Neuronal stem cell (in vitro differentiated cells): ENCODE results near the gene CDH11.

ENCODE experiments used
- DNase-seq: peaks from one replicate; pipeline ENCODE4 v3.0.0-alpha.2; 2013; ENCODE audit warnings: low spot score
- H2AFZ ChIP-seq: one replicate; pipeline ENCODE4 v1.6.1; 2013; ENCODE audit warnings: mild to moderate bottlenecking, low read length, inconsistent platforms
- H2AK5ac ChIP-seq: 2 replicates; pipeline ENCODE4 v1.6.1; 2013; ENCODE audit warnings: low read depth, mild to moderate bottlenecking, inconsistent platforms, low read length, moderate library complexity, mixed read lengths
- H2BK120ac ChIP-seq: 2 replicates; pipeline ENCODE4 v1.6.1; 2013; ENCODE audit warnings: low read depth, mild to moderate bottlenecking, inconsistent platforms, low read length, moderate library complexity, mixed read lengths
- H2BK12ac ChIP-seq: one replicate; pipeline ENCODE4 v1.6.1; 2013; ENCODE audit warnings: low read length, inconsistent platforms
- H2BK15ac ChIP-seq: 2 replicates; pipeline ENCODE4 v1.6.1; 2013; ENCODE audit warnings: mild to moderate bottlenecking, low read length, inconsistent platforms, mixed read lengths
- H2BK5ac ChIP-seq: one replicate; pipeline ENCODE4 v1.6.1; 2013; ENCODE audit warnings: inconsistent platforms, mild to moderate bottlenecking, low read length, moderate library complexity
- H3K14ac ChIP-seq: one replicate; pipeline ENCODE4 v1.6.1; 2013; ENCODE audit warnings: low read length, inconsistent platforms
- H3K18ac ChIP-seq: 2 replicates; pipeline ENCODE4 v1.6.1; 2013; ENCODE audit warnings: low read length, inconsistent platforms
- H3K23ac ChIP-seq: 2 replicates; pipeline ENCODE4 v1.6.1; 2013; ENCODE audit warnings: low read depth, mild to moderate bottlenecking, mixed read lengths, low read length, inconsistent platforms; ENCODE audit not compliant: poor library complexity
- H3K27ac ChIP-seq: replicated peaks from 3 replicates; pipeline ENCODE4 v1.5.1; 2013; ENCODE audit warnings: low read length, inconsistent platforms
- H3K27me3 ChIP-seq, 3 experiments: 2 replicates each; pipeline ENCODE4 v1.6.1; 2013; ENCODE audit warnings: low read length in 3 of 3, mild to moderate bottlenecking in 2 of 3, inconsistent platforms in 1 of 3, low read depth in 1 of 3, mixed read lengths in 1 of 3, moderate library complexity in 1 of 3; ENCODE audit not compliant: control insufficient read depth in 3 of 3, insufficient read depth in 3 of 3
- H3K36me3 ChIP-seq, 2 donors: replicated peaks in 1 of 2; 2 replicates each; pipeline ENCODE4 v1.6.1; 2013; ENCODE audit warnings: low read length in 2 of 2; ENCODE audit not compliant: control insufficient read depth in 2 of 2, insufficient read depth in 2 of 2
- H3K4ac ChIP-seq: 2 replicates; pipeline ENCODE4 v1.6.1; 2013; ENCODE audit warnings: inconsistent platforms, mild to moderate bottlenecking, low read length, moderate library complexity
- H3K4me1 ChIP-seq, 2 donors: 1 replicate in 1 of 2; 2 replicates in 1 of 2; pipeline ENCODE4 v1.6.1; 2013; ENCODE audit warnings: low read length in 2 of 2, low read depth in 1 of 2; ENCODE audit not compliant: control insufficient read depth in 2 of 2, insufficient read depth in 1 of 2
- H3K4me2 ChIP-seq: one replicate; pipeline ENCODE4 v1.6.1; 2013; ENCODE audit warnings: mild to moderate bottlenecking, low read length, inconsistent platforms; ENCODE audit not compliant: insufficient read depth, poor library complexity, severe bottlenecking
- H3K4me3 ChIP-seq, 2 donors: 2 replicates each; pipeline ENCODE4 v1.5.1; 2013; ENCODE audit warnings: low read length in 2 of 2, mild to moderate bottlenecking in 2 of 2, inconsistent platforms in 1 of 2, moderate library complexity in 1 of 2
- H3K79me1 ChIP-seq: one replicate; pipeline ENCODE4 v1.6.1; 2013; ENCODE audit warnings: low read depth, mild to moderate bottlenecking, inconsistent platforms, low read length, moderate library complexity
- H3K9ac ChIP-seq: one replicate; pipeline ENCODE4 v1.6.1; 2013; ENCODE audit warnings: mild to moderate bottlenecking, low read depth, low read length, inconsistent platforms; ENCODE audit not compliant: poor library complexity
- H3K9me3 ChIP-seq, 2 donors: replicated peaks in 1 of 2; 2 replicates each; pipeline versions ENCODE3 to v1.6.1; 2013; ENCODE audit warnings: low read length in 2 of 2, mild to moderate bottlenecking in 2 of 2, inconsistent platforms in 1 of 2, low read depth in 1 of 2, mixed read lengths in 1 of 2, moderate library complexity in 1 of 2; ENCODE audit not compliant: control insufficient read depth in 2 of 2, insufficient read depth in 1 of 2
- H4K8ac ChIP-seq: one replicate; pipeline ENCODE4 v1.6.1; 2013; ENCODE audit warnings: low read depth, mild to moderate bottlenecking, inconsistent platforms, low read length, moderate library complexity
- H4K91ac ChIP-seq: one replicate; pipeline ENCODE4 v1.6.1; 2013; ENCODE audit warnings: low read length, low read depth, mild to moderate bottlenecking, inconsistent platforms; ENCODE audit not compliant: poor library complexity
- whole genome bisulfite sequencing, 2 donors: extraction: QIAGEN DNeasy Blood & Tissue Kit; methylation state at CpG; one replicate each; pipeline ENCODE4 v1.1.7; 2013; ENCODE audit warnings: missing lambda C conversion rate in 2 of 2, mixed read lengths in 1 of 2; ENCODE audit not compliant: insufficient read length in 2 of 2, insufficient replicate concordance in 1 of 2; ENCODE audit errors: extremely low coverage in 2 of 2; 5-methylcytosine and 5-hydroxymethylcytosine counted together

Gene CDH11

DNA sequence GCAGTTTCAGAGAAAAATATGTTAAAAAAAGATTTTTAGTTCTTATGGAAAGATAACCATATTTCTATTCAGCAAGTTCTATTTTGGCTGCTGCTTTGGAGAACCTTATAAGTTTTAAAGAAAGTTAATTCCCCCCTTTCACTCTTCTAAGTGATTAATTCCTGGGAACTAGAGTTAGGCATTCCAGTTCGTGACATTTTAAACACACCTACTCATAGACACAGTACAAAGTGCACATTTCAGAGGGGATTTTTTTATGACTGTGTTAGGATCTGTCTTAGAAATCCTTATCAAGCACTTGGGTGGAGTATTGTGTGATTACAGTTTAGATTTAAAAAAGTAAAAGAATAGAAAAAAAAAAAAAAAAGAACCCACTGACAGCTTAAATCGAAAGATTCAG lies 3.5 kb upstream of the CDH11 start:
- no peak for DNase-seq
- Histone ChIP-seq H3K27ac (no peak overlapping the region), H2BK120ac (no peak overlapping the region), H3K23ac (no peak overlapping the region), H3K4me2 (no peak overlapping the region), H3K79me1 (peaks cover 3% of the 10 kb centered on the region), H3K36me3 (no peaks in the 10 kb centered on the region), H3K9me3 (no peaks in the 10 kb centered on the region), H3K4me1 (peaks cover 7% of the 10 kb centered on the region in 2 donors), H3K4me3 (no peak overlapping the region), H4K8ac (no peak overlapping the region), H3K9ac (no peak overlapping the region), H3K27me3 (peaks cover 0 to 58% (median 0%) of the 10 kb centered on the region in 3 experiments), H2BK15ac (no peak overlapping the region), H3K18ac (no peak overlapping the region), H2AFZ (no peak overlapping the region), H3K4ac (no peak overlapping the region), H4K91ac (no peak overlapping the region), H2AK5ac (no peak overlapping the region), H2BK12ac (no peak overlapping the region), H3K14ac (no peak overlapping the region), H2BK5ac (no peak overlapping the region)
- no CpG with 5 or more reads among the region's 2 CpGs for WGBS, 2 donors

GRCh38 chr16:65124596-65124995 lies 2.7 kb upstream of the CDH11 start:
- Histone ChIP-seq H2BK15ac (no peak overlapping the region), H3K9me3 (no peaks in the 10 kb centered on the region), H4K8ac (no peak overlapping the region), H3K9ac (no peak overlapping the region), H3K23ac (no peak overlapping the region), H2BK12ac (no peak overlapping the region), H3K79me1 (peaks cover 3% of the 10 kb centered on the region), H3K14ac (no peak overlapping the region), H3K4ac (no peak overlapping the region), H2AFZ (no peak overlapping the region), H3K36me3 (no peaks in the 10 kb centered on the region), H3K27ac (no peak overlapping the region), H3K4me2 (no peak overlapping the region), H2BK5ac (no peak overlapping the region), H2BK120ac (no peak overlapping the region), H2AK5ac (no peak overlapping the region), H3K4me3 (no peak overlapping the region), H3K27me3 (peaks cover 0 to 65% (median 0%) of the 10 kb centered on the region in 3 experiments), H3K18ac (no peak overlapping the region), H3K4me1 (peaks cover 7% of the 10 kb centered on the region in 2 donors), H4K91ac (no peak overlapping the region)
- WGBS, 2 donors, result no CpG with 5 or more reads among the region's 2 CpGs
- no peak for DNase-seq

- Histone ChIP-seq H4K91ac (no peak overlapping the region), H2BK15ac (no peak overlapping the region), H3K27ac (no peak overlapping the region), H3K23ac (no peak overlapping the region), H3K4ac (no peak overlapping the region), H3K9me3 (no peaks in the 10 kb centered on the region), H3K36me3 (no peaks in the 10 kb centered on the region), H2BK5ac (no peak overlapping the region), H4K8ac (no peak overlapping the region), H3K14ac (no peak overlapping the region), H2AK5ac (no peak overlapping the region), H3K79me1 (peaks cover 3% of the 10 kb centered on the region), H3K27me3 (peaks cover 0 to 69% (median 0%) of the 10 kb centered on the region in 3 experiments), H2BK120ac (peak overlapping the region; percentile 12), H3K18ac (no peak overlapping the region), H3K9ac (no peak overlapping the region), H3K4me2 (peak overlapping the region; percentile 87), H3K4me1 (peaks cover 7% of the 10 kb centered on the region in 2 donors), H2BK12ac (no peak overlapping the region), H2AFZ (no peak overlapping the region), H3K4me3 (no peak overlapping the region)
- no CpG with 5 or more reads among the region's 7 CpGs for WGBS, 2 donors
- no peak for DNase-seq
These were observed 2.3 kb upstream of the CDH11 start for GRCh38 chr16:65124212-65124548.

GRCh38 chr16:65123396-65124211 lies 1.7 kb upstream of the CDH11 start:
- peak overlapping the region; percentile 90 for H2BK5ac ChIP-seq
- WGBS, 2 donors, result no CpG with 5 or more reads among the region's 51 CpGs
- peak overlapping the region; percentile 98 for H3K14ac ChIP-seq
- peak overlapping the region; percentile 98 for H3K9ac ChIP-seq
- peak overlapping the region; percentile 94 for H2AK5ac ChIP-seq
- H3K27me3 ChIP-seq, result peaks cover 0 to 75% (median 0%) of the 10 kb centered on the region in 3 experiments
- peak overlapping the region; percentile 100 for H3K18ac ChIP-seq
- peak overlapping the region; percentile 87 for H3K4me2 ChIP-seq
- H2AFZ ChIP-seq, result peak overlapping the region; percentile 85
- H4K8ac ChIP-seq, result no peak overlapping the region
- H4K91ac ChIP-seq, result peak overlapping the region; percentile 81
- H3K36me3 ChIP-seq, result peaks cover 0 to 2% of the 10 kb centered on the region in 2 donors
- H2BK12ac ChIP-seq, result peak overlapping the region; percentile 34
- H3K4me1 ChIP-seq, result peaks cover 7% of the 10 kb centered on the region in 2 donors
- peak overlapping the region; percentile 92 for H2BK15ac ChIP-seq
- no peaks in the 10 kb centered on the region for H3K9me3 ChIP-seq
- DNase-seq, result no peak
- H2BK120ac ChIP-seq, result peak overlapping the region; percentile 12
- peak overlapping the region in 1 of 2 donors; percentile 84 for H3K4me3 ChIP-seq
- peak overlapping the region; percentile 81 for H3K23ac ChIP-seq
- peaks cover 3% of the 10 kb centered on the region for H3K79me1 ChIP-seq
- peak overlapping the region; percentile 28 for H3K4ac ChIP-seq
- peak overlapping the region; percentile 97 for H3K27ac ChIP-seq
